GM18861 (cell line): ENCODE data around the gene SEPSECS.

ENCODE experiments used
- ATAC-seq: cut with Tn5 transposase; IDR thresholded peaks from one replicate; pipeline ENCODE4 v1.9.1; 2021; ENCODE audit not compliant: unreplicated experiment

SEPSECS gene

DNA sequence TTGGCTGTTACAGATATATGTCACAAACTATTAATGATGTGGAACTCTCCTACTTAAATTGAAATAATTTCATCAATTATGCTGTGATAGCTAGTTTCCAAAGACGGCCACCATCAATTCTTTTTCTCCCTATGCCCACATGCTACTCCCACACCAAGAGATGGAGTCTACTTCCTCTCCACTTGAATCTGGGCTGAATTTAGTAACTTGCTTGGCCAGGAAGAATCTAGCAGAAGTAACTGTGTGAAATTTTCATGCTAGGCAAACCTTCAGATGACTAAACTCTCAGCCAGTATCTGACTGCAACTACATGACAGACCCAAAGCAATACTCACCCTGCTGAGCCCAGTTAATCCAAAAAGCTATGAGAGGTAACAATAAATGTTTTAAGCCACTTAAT is 3.2 kb downstream of the SEPSECS start:
- no peak for ATAC-seq

DNA sequence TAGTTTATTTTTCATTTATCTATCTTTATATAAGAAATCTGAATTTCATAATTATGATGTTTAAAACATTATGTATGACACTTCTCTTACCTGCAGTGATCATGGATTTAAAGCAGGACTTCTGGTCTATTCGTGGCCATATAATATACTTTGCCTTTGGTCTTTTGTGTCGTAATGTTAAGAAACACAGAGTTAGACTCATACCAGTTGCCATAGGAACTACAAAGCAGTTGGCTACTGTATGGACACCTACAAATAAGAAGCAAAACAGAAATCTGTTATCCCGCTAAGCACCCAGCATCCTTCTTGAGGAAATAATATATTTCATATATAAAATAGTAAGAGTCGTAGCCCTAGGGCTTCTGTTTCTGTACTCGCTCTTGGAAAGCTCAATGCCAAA is 4.3 kb downstream of the SEPSECS start:
- ATAC-seq = no peak

DNA sequence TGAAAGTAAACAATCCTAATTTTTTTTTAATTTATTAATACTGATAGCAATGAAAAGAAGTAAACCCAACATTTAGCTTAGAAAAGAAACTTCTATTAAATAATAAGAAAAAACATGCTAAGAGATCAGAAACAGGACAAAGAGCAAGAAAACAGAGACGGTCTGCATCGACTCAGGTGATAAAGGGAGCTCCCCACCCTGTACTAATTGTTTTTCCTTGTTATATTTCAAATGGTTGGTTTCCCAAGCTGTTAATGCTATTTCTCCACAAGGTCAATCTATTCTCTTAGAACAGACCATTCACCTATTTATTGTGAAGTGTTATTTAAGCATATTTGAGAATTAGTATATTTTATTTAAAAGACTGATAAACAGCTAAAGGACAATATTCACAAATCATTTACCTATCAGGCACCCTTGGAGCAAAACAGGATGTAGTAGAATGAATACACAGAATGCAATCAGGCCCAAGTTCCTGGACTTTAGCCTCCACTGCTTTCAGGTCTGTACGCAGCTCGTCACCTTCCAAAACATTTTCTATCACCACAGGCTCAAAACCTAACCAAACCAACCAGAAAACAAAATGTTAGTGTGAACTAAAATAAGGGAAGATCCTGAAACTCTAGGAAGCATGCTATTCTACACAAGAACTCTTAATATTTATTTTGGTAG is 5.5 kb downstream of the SEPSECS start:
- no peak for ATAC-seq

DNA sequence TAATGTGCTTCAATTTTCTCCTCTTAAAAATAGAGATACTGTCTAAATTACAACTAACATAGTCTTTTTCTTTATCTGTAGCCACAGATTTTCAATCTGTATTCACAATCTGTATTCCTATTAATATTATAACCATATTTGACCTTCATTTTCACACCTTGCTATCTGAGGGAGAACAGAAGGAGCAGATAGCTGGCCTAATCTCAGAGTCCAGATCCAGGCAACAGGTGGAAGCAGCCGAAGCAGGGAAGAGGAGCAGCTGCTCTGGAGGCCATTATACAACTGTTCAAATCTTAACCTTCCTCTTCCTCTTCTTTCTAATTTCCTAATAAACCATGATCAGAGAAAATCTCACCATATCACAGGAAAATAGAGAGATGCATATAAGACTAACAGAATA is 14.2 kb downstream of the SEPSECS start:
- no peak for ATAC-seq

DNA sequence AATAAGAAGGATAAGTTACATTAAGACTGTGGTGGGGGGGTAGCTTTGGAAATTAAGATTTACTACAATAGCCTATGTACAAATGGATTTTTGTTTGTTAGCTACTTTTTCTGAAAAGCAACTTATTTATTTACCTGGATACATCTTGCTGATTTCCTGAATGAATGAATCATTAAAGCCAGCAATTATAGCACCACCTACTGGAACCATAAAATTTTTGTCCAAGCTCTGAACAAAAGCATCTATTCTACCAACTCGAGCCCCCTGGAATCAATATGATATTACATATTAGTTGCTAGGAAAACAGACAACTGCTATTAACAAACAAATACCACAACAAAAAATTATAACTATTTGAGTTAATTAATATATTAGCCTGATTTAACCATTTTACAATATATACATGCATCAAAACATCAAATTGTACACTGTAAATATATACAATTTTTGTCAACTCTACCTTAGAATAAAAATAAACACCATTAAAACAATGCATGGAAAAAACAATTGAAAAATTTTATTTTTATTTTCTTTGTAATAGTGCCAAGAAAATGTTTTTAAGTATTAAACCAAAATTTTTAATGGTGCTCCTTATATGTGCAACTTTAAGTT is 15.3 kb downstream of the SEPSECS start:
- ATAC-seq = no peak

DNA sequence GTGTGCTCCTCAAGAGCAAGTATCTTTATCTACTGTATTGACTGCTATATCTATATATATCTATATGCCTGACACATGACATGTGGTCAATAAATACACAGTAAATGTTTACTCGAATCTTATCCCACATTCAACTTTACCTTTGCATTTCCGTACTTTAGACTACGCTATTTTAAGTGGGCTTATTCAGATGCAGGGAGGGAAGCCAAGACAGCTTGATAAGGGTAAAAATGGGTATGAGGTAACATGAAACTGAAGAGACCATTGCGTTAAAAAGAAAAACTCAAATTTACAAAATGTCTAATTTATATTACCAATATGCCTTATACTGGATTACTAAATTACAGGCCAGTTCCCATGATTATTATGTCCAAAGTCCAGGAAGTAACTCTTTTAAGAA is 17.8 kb downstream of the SEPSECS start:
- ATAC-seq = no peak

DNA sequence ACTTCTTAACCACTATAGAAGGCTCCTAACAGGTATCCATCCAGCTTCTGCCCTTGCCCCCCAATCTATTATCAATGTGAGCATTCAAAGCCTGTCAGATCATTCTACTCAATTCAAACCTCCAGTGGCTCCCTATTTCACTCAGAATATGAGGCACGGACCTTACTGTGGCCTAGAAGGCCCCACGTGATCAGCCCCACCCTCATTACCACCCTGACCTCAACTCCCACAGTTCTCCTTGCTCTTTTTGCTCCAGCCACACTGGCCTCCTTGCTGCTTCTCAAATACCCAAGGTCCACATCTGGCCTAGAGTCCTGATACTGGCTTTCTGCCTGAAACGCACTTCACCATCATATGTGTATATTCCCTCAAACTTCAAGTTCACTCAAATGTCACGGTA is 18.7 kb downstream of the SEPSECS start:
- ATAC-seq = no peak

DNA sequence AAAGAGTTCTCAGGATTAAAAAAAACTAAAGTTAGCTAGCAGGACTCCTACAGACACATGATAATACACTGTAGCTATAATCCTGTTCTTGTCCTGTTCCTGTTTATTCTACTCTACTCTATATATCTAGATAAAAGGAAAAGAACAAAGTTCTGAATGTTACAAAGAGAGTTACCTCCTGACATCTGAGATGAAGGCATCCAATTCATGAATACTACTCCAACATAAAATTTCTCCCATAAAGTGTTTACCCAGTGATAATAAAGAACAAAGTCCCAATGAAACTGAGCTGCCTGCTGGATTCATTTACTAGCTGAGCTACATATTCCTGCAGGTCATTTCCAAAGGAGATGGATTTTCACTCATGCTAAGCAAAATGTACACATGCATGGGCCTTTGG is 27.1 kb downstream of the SEPSECS start:
- ATAC-seq = no peak

DNA sequence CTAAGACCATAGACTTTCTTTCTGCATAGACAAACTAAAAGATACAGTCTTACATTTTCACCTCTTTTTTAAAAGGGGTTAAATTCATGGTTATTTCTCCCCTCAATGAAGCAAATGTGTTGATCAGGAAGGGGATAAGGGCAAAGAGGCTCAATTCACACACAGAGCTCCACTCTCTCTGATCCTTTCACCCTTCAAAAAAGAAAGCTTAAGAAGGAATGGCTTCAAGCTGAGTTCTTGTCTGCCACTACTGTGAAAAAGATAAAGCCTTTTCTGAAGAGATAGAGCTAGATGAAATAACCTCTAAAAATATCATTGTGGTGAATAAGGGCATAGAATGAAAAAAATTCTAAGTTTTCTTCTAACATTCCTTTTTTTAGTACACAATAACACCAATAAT is 28.3 kb downstream of the SEPSECS start:
- no peak for ATAC-seq

DNA sequence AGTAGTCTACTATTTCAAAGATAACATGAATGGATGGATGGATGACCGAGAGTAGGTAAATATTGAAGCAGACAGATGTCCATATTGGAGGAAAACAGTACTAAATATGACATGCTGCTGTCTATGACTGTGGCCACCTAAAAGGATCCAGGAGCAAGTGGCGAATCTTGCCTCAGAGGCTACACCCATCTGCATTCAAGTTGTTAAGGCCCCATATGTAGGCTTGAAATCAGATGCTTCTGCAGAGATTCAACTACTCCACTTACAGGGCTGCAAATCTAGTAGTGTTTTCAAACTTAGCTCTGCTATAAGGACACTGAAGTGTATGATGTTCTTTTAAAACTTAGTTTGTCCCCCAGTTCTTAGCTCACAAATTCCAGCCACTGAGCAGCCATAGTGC is 28.9 kb downstream of the SEPSECS start:
- ATAC-seq = no peak

DNA sequence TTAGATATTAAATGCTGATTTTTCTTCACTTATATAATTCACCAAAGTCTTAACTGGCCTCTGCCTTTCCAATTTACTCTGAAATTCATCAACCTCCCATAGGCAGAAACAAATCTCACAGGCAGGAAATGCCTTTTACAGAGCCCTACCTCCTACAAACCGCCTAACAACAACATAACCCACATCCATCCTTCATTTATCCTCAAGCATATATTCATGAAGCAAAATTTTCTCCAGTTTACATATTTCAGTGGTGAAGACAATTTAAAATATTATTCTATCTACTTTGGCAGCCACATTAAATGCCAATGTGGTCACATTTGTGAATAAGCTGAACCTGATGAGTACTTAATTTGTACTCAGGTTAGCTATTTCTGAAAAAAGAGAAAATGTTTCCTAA is 30.3 kb downstream of the SEPSECS start:
- ATAC-seq = no peak

DNA sequence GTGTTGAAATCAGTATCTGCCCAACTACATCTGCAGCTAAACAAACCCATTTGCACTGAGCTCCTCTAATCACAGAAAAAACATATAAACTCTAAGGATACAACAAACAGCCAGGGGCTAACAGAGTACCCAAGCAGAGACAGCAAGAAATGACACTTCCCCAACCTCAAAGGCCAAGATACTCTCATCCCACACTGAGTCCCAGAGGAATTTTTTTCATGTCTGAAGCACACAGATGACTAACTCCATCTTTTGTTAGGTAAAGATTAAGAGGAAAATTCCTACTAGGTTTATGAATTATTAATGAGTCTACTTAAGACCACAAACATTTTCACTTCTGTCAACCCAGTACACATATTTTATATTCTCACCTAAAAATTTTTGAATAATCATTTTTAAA is 31.6 kb downstream of the SEPSECS start:
- ATAC-seq = peak; percentile 40

DNA sequence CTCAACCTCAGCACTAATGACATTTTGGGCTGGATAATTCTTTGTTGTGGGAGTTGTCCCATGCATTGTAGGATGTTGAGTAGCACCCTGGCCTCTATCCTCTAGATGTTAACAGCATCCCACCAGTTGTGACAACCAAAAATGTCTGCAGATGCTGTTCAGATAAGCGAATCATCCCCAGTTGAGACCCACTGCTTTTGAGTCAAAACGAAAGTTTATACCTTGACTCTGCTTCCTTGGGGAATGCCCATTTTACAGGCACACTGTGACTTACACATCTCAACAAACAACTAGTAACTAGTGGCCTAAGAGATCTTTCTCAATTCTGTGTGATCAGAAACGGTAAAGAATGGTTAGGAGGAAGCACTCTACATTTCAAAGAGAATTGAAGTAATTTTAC is 37.0 kb downstream of the SEPSECS start:
- ATAC-seq = peak; percentile 95

DNA sequence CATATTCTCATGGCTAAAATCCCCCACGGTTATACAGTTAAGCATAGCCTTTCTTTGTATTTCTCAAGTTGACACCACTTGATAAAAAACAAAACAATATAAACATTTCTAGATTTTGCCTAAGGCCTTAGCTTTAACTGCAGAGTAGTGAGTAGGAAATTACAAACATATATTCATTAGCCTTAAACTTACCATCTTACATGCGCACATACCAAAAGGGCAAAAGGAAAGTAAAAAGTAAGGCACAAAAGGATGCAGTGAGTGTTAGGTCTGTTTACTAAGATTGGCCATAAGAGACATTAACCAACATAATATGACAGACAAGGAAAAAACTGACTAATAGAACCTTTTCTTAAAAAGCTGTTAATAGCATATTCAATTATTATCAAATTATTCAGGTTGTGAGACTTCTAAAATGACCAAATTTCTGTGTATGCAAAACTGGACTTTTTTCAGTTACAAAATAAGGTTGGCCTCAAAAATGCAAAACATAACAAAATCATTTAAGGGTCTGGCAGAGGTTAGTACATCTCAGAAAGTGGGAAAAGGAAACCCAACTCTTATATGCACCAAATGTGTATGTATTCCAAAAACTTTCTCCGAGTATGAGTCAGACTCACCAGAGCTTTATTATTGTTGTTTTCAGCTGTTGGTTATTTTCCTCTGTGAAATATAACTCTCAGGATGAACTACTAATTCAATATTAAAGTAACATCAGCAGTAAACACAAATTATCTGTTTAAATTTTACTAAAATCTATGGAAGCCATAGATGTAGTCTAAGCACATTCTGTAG is 39.9 kb downstream of the SEPSECS start:
- ATAC-seq = no peak

DNA sequence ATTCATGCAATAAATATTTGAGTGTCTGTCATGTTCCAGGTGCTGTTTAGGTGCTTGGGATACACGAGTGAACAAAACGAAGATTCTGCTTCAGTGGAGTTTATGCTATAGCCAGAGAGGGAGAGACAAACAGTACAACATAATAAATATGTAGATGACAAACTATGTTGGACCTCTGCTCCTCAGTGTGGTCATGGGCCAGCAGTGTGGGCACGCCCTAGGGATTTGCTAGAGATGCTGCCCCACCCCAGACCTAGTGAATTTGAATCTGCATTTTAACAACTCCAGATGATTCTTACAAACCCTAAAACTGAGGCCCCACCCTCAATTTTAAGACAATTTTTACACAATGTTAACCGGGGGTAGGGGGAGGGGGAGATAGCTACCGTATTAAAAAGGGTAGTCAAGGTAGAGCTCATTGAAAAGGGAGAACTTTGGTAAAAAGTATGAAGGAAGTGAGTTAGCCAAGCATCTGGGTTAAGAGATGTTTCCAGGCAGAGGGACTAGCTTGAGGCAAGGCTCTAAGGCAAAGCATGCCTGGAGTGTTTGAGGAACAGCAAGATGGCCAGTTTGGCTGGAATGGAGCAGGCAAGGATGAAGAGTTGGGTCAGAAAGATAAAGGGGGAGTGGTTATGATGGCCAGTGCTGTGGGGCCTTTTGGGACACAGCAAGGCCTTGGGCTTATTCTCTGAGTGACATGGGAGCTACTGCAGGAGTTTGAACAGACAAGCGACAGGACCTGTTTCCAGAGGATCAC is 42.4 kb downstream of the SEPSECS start:
- no peak for ATAC-seq

DNA sequence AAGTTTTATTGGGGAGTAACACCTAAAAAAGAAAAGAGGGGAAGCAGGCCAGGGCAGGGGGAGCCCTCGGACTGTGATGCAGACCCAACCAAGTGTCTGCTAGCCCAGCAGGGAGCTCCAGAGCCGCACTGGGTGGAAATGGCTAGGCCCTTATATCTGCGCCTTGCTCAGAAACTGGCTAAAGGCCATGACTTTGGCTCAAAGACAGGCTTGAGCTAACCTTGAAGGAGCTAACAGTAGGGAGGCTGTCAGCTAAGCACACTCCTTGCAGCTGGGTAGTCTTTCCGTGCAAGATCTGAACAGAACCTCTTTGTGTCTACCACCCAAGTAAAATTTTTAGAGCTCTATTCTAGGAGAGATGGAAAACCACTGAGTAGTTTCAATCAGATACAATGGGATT is 43.0 kb downstream of the SEPSECS start:
- no peak for ATAC-seq

DNA sequence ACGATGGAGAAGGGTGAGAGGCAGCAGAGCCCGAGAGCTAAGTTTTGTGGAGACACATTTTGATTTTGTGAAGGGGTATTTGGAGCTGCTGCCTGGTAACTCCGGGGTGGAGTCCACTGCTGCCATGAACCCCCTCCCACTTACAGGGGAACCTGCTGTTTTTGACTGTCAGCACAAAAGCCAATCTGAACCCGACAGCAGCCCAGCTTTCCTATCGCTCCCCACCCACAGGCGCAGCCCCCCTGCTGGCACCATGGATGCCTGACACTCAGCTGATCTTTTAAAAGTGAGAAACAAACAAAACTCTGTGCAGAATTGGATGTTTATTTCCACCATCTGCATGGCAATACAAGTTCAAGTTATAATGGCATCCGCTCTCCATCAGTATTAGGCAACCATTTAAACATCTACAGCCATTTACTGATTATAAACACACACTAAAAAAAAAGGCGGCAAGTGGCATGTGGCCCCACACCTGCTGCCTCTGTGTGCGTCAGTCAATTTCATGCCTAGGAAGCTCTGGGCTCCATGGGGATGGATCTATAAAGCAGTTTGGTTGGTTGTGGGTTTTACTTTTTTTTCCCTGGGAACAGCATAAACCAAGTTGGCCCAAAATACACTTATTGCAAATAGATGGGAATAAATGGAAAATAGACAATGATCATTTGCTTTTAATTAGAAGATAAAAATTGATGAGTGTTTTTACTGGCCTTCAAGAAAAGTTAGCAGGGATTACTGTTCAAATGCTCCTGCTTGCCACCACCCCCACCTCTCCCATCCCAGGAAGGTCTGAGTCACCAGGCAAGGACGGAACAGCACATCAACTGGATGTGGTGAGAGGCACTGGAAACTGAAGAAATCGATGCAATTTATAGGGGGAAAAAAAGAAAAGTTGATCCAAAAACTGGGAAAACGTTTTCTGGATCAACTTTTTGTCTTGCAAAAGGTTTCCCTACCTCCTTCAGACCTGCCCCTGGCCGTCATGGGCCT is 46.0 kb downstream of the SEPSECS start:
- ATAC-seq = no peak

DNA sequence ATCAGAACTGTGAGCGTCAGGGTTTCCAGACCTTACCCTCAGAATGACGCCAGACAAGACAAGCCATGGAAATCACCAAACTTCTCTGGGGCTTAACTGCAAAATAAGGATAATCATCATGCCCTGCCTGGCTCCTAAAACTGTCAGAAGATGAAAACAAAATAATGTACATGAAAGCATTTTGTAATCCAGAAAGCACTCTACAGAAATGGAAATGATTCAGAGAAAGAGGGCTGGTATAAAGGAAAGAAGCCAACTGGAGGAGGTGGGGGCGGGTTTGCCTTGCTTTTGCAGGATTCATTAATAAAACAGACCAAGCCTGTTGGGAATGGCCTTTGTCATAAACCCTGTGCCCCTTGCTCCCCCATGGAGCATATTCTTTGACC is 47.3 kb downstream of the SEPSECS start:
- no peak for ATAC-seq

DNA sequence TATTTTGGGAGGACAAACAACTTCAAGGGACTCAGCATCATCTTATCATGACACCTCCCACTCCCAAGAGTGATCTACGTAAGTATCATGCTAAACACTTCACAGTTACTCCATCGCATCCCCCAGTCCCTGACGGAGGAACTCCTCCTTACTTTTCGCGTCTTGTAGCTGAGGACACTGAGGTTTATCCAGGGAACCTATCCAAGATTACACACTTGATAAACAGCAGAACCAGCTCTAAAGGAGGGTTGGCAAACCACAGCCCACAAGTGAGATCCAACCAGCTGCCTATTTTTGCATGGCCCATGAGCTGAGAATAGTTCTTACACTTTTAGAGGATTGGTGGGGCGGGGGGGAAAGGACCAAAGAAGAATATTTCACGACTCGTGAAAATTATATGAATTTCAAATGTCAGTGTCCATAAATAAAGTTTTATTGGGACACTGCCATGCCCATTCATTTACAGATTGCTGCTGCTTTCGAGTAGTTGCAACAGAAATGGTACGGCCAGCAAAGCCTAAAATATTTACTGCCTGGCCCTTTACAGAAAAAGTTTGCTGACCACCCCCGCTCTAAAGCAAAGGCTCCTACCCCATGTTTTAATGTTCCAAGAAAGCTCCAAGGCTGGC is 47.8 kb downstream of the SEPSECS start:
- no peak for ATAC-seq

DNA sequence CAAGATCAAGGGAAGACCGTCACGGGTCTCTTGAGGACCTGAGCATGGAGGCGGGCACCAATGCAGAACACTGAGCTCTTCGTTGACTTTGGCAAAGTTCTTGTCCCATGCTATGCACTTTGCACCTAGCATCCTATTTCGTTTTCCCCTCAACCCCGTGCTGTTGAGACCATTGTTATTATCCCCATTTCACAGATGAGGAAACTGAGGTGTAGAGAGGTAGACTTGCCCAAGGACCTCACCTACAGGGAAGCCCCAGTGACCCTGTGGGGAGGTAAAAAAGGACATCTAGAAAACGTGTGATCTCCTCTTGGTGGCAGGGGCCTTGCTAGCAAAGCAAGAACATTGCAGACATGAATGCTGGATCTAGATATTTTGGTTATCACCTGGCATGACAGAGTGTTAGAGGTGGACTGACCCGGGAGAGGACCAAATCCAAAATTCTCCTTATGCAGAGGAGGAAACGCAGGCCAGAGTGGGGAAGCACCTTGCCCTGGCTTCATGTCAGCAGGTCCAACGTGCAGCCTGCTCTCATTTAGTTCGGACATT is 48.5 kb downstream of the SEPSECS start:
- no peak for ATAC-seq
